HG03066 (cell line): ENCODE measurements around the gene ZNF423.

Experiments used
- ATAC-seq: cut with Tn5 transposase; IDR thresholded peaks from one replicate; pipeline ENCODE4 v1.9.1; 2021; ENCODE audit warnings: low read depth; ENCODE audit not compliant: unreplicated experiment

Gene ZNF423

GRCh38 chr16:49528060-49528865, 327.6 kb downstream of the ZNF423 start:
- no peak for ATAC-seq

GRCh38 chr16:49527611-49528010, 328.3 kb downstream of the ZNF423 start:
- ATAC-seq: no peak

DNA sequence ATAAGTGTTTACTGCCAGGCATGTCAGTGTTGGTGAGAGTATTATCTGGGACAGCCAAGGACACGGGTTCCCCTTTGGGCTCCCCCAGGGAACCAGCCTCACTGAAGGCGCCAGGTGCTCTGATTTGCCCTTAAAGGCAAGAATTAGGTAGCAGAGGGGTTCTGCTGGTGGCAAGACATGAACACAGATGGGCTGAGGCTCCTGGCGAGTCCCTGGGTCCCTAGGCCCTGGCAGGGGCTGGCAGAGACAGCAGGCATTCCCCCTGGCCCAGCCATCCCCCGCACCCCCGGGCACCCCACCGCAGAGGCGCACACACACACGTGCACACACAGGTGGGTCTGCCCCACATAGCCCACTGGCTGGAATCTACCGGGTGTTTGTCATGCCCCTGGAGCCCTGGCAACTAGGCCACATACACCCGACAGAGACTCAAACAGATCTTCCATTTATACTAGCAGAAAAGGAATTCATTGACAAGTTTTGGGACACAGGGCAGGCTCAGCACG, 329.0 kb downstream of the ZNF423 start:
- ATAC-seq: no peak

DNA sequence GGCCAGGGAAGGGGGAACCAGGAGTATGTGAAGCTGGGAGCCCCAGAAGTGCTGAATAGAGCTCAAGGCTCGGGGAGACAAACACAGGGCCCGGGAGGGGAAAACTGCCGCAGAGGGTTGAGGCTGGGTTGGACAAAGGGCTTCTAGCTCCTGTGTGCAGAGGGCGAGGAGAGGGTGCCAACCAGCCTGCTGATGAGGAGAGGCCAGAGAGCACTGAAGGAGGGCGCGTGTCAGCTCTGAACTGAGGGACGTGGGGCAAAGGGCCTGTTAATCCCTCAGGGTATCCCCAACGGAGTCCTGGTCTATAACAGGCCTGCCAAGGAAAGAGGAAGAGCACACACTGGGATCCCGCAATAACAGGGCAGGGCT, 331.0 kb downstream of the ZNF423 start:
- ATAC-seq: no peak

- no peak for ATAC-seq
Measured at GRCh38 chr16:49524216-49524946, 331.5 kb downstream of the ZNF423 start.

DNA sequence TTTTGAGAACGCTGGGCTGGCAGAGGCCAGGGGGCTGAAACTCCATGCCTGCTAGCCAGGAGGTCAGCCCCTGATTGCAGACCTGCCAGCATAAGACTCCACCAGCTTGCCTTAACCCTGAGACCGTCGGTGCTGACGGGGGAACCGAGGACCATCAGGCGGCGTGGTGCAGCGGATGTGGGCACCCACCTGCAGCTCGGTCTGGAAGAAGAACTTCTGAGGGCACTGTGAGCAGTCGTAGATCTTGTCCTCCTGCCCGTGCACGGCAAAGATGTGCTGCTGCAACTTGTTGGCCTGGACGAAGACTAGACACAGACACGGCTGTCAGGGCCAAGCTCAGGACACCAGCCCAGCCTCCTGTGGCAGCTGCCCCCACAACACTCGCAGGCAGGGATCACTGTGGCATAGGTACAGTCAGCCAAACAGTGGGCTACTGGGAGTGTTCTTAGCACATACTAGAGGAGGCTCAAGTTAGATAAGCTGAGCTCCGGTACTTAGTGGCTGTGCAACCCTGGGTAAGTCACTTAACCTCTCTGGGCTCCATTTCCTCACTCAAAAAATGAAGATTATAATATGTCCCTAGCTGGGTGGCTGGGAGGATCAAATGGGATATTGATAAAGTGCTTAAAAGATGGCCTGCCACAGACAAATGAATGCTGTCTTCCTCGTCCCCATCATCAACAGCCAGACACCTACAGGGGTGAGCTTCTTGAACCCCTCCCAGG, 332.3 kb downstream of the ZNF423 start:
- ATAC-seq: no peak

GRCh38 chr16:49521734-49522325, 334.1 kb downstream of the ZNF423 start:
- ATAC-seq: no peak

DNA sequence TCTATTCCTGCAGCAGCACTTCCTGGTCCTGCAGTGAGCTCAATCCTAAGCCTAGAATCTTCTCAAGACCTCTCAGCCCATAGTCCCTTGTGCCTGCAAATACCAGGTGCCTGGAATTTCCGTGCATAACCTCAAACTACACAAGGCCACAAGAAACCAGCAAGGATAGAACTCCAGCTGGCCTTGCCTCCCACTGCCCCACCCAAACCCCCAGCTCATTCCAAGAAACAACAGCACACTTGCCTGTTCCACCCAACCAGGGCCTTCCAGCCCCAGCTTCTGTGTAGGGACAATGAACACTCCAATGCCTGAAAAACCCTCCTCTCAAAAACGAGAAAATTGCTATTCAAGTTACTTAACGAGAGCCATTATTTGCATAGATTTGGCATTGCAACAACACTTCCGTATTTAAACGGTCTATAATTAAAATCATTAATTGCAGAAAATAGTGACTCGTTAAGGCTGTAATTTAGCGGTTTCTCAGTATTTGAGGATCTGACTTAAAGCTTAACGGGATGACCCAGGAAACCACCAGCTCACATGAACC, 335.3 kb downstream of the ZNF423 start:
- no peak for ATAC-seq

DNA sequence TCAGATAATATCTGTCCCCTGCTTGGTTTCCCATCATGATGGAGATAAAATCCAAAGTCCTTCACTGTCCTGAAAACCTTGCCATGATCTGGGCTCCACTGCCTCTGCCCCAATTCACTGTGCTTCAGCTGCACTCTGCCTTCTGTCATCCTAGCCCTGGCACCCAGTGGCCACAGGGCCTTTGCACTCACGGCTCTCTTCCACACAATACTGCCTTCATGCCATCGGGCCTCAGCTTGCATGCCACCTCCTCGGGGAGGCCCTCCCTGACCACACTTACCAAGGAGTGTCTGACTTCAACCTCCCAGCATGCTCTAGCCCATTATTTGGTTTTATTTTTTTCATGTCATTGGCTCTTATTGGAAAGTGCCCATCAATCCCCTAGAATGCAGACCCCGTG, 336.2 kb downstream of the ZNF423 start:
- ATAC-seq: no peak

GRCh38 chr16:49519008-49519656, 336.8 kb downstream of the ZNF423 start:
- no peak for ATAC-seq

- ATAC-seq: no peak
Measured at GRCh38 chr16:49516382-49517036, 339.4 kb downstream of the ZNF423 start.

- ATAC-seq: no peak
Measured at GRCh38 chr16:49515861-49516260, 340.1 kb downstream of the ZNF423 start.

DNA sequence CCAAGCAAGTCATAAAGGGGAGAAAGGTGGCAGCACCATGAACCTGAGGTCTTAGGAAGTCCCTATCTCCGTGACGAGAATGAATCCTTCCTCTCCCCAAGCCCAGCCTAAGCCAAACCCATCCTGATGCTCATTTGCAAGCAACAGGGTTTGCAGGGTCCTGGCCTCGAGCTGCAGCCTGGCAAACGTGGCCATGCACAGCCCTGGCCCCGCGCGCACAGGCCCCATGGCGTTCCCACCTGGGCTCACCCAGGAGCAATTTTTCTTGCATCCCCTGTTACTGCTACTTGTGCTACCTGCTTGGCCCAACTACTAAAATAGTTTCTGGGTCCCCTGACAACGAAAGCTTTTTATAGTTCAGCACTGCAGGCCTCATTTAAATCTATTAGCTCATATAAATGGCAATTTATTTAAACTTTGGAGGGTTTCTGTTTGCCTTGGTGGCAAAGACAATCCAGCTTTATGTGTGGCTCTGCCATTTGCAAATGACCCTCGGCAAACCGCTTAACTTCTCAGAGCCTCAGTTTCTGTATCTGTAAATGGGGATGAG, 340.8 kb downstream of the ZNF423 start:
- no peak for ATAC-seq

DNA sequence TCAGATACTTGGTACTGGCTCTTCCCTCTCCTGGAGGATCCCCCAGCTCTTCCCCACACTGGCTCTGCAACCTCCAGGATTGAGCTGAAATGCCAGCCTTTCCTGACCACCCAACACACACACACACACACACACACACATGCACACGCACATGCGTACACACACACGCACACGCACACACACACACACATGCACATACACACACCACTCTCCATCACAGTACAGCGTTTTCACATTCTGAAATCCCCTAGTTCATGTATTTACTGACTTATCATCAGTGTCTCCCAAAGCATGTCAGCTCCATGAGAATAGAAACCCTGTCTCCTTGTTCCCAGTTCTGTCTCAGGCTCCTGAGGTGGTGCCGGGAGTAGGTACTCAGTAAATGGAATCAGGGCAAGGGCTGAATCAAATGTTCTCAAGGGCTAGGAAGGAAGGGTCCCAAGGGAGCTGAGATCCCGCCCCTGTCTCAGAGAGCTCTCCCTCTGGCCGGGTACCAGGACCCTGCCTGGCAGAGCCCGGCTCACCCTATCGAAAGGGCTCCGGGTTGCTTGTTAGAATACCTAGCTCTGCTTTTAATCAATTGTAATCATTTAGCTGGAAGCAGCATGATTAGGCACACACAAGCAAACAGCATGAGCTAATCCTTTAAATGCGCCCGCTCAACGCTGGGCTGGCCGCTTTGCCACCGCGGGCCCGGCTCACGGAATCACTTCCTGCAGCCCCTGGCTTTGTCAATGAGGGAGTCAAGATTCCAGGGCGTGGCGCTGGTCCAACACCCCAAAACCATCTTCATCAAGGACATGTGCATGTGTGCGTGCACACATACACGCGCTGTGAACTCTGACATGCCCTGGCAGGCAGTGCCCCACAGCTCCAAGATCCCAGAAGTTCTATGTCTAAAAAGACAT, 341.6 kb downstream of the ZNF423 start:
- no peak for ATAC-seq

GRCh38 chr16:49513040-49513439, 342.9 kb downstream of the ZNF423 start:
- no peak for ATAC-seq

DNA sequence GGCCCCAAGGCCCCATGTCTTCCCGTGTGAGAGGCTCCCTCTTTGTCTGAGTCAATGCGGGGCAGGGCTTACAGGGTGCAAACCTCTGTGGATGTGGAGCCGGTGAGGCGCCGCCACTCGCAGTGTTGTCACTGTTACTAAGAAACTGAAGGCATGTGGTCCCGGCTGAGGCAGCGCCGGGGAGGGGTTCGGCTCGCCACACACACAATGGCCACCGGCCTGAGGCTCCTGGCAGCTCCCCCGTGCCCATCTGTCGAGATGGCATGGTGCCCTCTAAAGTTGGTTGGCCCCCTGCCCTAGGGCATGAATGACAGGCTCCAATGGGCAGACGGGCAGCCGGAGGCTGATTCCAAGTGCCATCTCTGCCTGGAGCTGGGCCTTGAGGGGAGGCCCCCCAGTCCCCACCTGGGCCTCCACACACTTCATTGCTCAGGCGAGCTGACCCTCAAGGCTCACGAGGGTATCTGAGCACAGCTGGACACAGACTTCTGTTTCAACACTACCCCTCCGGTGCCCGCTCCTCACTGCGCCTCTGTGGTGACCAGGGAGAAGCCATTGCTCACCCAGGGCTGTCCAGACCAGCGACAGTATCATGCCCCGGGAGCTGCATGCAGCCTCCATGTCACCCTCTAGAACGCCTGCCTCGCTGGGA, 345.1 kb downstream of the ZNF423 start:
- no peak for ATAC-seq

DNA sequence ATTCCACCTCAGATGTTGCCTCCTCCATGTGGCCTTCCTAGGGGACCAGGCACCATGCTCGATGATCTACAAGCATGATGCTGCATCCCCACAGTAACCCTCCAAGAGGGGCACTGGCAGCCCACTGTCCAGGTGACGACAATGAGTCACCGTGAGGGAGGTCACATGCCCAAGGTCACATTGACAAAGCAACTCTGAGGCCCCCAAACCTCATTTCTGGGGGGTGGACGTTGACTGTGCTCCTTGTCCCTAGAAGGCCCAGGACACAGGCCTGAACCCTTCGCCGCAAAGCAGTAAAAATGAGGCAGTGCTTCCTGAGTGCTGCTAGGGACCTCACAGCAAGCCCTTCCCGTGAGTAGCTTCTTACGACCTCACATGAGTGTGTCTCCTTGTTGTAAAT, 345.8 kb downstream of the ZNF423 start:
- ATAC-seq: no peak
